Dermis microvascular lymphatic vessel endothelial cell (primary cell): ENCODE results near the gene TFF3. TPM values are rescaled to one million over a fixed set of nuclear protein-coding genes. Genes with fewer than 3 reads are reported as not detected.

Source experiments
- DNase-seq, 2 donors: peaks; one replicate each; pipeline versions ENCODE4 v3.0.0 to v3.0.0-alpha.2; 2010; ENCODE audit warnings: low read depth in 2 of 2
- total RNA-seq: library from RNA; depleted of rRNA; stranded (reverse); fragments of >200 nt; gene quantifications from 2 replicates; pipeline ENCODE4 v1.2.1, GENCODE V29; 2014

Gene TFF3
- total RNA-seq, 1 donor from 2014 or later: 204 TPM

- DNase-seq: no peak
Measured at GRCh38 chr21:42266971-42267556, 48.1 kb downstream of the TFF3 start.

GRCh38 chr21:42265231-42265812, 49.9 kb downstream of the TFF3 start:
- DNase-seq: no peak

DNA sequence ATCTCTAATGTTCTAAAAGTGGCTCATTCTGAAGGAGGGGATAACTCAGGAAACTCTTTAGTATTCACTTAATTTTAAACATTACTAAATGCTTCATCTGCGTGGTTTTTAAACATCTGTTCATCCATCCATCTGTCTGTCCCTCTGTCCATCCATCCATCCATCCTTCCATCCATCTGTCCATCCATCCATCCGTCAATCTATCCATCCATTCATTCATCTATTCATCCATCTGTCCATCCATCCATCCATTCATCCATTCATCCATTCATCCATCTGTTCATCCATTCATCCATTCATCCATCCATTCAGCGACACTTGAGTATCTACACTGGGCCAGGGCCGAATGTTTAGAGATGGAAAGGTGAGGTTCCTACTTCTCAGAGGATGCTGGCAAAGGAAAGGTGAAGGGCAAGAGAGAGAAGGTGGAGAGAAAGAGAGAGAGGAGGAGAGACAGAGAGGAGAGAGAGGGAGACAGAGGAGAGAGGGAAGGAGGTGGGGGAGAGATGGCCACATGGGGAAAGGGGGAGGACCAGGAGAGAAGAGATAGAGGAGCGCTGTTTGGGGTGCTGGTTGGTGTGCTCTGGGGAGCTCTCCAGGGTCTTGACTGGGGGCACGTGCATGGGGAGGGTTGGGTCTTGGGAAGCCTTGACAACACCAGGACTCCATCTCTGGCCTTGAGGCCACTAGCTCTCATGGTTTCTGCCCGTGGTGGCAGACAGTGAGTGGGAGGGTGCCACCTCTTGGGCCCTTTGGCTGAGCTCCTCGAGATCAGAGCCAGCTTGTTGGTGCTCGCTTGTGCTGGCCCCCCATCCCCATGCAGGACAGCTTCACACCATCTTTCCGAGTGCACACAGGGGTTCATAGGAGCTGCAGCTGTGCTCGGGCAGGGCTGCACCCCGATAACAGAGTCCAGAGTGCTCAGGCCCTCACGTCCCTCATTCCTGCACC, 50.7 kb downstream of the TFF3 start:
- no peak for DNase-seq

- peak; percentile 89 to 96 for DNase-seq
Measured at GRCh38 chr21:42263591-42264131, 51.5 kb downstream of the TFF3 start.

DNA sequence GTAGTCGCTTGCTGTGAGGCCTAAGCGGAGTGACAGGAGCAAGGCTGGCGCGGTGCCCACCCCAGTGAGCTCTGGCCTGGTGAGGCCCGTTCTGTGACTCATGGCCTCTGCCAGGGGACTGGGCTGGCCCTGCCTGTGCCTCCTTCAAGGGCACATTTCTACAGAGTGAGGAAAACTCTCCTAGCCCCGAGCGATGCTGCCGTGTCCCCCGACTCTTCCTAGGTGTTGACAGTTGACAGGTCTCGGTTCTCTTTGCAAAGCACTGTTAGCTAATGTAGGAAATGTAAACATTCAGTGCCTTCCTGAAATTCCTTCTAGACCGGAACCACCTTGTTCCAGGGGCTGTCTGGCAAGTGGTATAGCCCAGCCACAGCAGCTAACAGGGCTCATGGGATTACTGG, 52.4 kb downstream of the TFF3 start:
- peak; percentile 87 to 93 for DNase-seq

- no peak for DNase-seq
Measured at GRCh38 chr21:42261829-42262200, 53.4 kb downstream of the TFF3 start.

Other genes starting within 250 kb of the TFF3 start
- not detected in 2 replicates for gene UMODL1, start 244.1 kb downstream of the TFF3 start, total RNA-seq
- gene ABCG1, start 96.3 kb downstream of the TFF3 start, total RNA-seq: 62.9 and 141 TPM in 2 replicates
- not detected in 2 replicates for gene TFF2, start 35.6 kb upstream of the TFF3 start, total RNA-seq
- not detected in 2 replicates for gene TFF1, start 51.1 kb upstream of the TFF3 start, total RNA-seq
- gene TMPRSS3, start 80.6 kb upstream of the TFF3 start, total RNA-seq: under 0.01 TPM in 1 of 2 replicates, not detected in the other
- gene UBASH3A, start 88.5 kb upstream of the TFF3 start, total RNA-seq: not detected in 2 replicates
- under 0.01 TPM in 1 of 2 replicates, not detected in the other for gene RSPH1, start 180.8 kb upstream of the TFF3 start, total RNA-seq
- 10.7 and 11.5 TPM in 2 replicates for gene SLC37A1, start 198.4 kb upstream of the TFF3 start, total RNA-seq